NCI-H526 treated with DMSO at 0.1 percent for 48 hours (cell line): ENCODE results near the gene FBXO8.
A peak's percentile ranks its signal among the peaks of the same experiment; 100 is the strongest.
"Not testable (repeated sequence)": the region's sequence is repeated elsewhere in the genome, so short reads cannot be mapped to it uniquely, and the experiment has no call there.

Experiments
- DNase-seq: peaks from one replicate; lab custom pipeline; 2025; lab: John Stamatoyannopoulos, UW

Gene FBXO8

DNA sequence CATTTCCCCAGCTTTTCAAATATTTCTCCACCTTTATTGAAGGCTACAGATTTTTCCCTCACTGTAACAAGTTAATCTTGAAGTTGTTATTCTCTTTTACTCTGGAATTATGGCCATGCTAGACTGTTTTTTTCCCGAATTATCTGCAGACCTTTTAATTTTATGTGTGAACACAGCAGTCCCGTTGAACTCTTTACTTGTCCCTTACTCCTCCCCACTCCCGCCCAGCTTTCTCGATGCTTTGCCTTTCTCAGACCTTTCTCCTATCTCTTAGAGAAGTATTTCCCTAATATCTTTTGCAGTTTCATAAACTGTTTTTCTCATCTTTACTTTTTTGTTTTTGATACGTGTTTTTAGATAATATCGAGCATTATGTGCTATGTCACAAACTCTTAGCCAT lies 1.0 kb upstream of the FBXO8 start:
- DNase-seq: no peak

GRCh38 chr4:174282836-174283506 lies 496 bp downstream of the FBXO8 start:
- DNase-seq: peak; percentile 81

DNA sequence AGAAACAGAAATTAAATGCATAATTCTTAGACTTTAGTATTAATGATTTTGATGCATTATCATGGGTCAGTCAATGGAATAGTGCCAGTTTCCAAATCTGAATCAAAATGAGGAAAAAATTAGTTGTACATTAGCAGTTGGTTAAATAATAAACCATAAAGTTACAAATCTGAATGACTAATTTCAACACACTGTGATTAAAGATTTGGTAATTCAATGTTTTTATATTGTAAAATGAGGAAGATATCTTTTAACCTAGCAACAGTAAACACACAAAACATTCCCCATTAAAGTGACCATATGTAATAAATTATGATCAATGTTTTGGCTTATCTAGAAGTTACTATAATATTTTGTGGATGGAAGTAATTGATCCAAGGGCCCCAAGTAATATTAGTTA lies 1.6 kb downstream of the FBXO8 start:
- no peak for DNase-seq

DNA sequence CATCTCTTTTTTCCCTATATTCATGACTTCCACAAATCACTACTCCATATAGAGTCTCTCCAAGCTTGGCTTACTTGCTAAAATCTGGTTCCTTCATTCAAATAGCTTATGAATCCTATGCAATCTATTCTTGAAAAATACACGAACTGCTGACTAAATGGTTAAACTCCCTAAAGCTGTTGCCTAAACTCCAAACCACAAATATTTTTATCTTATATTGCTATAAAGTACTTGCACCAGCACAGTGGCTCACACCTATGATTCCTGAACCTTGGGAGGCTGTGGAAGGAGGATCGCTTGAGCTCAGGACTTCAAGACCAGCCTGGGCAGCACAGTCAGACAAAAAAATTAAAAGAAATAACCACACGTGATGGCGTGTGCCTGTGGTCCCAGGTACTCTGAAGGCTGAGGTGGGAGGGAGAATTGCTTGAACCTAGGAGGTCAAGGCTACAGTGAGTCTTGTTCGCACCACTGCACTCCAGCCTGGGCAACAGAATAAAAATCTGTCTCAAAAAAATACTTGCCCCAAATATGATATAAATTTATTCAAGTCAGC lies 2.2 kb downstream of the FBXO8 start:
- no peak for DNase-seq

- no peak for DNase-seq
These were observed 3.9 kb downstream of the FBXO8 start for GRCh38 chr4:174279433-174280155.

GRCh38 chr4:174278467-174278866 lies 5.0 kb downstream of the FBXO8 start:
- no peak for DNase-seq

DNA sequence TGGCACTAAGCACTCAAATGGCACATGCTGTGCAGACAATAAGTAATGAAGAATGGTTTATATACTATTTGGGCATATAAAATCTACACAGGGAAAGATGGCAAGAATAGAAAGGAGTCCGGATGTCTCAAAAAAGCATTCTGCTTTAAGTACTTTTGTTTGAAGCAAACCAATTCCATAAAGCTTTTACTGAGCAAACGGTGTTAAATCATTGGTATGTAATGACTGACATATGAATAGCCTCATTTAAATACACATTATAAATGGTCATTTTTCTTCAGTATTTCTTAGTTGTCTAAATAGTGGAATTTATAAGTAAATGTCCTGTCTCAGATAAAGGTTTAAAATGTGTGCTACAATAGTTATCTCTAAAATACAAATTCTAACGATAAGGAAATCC lies 6.0 kb downstream of the FBXO8 start:
- DNase-seq: no peak

DNA sequence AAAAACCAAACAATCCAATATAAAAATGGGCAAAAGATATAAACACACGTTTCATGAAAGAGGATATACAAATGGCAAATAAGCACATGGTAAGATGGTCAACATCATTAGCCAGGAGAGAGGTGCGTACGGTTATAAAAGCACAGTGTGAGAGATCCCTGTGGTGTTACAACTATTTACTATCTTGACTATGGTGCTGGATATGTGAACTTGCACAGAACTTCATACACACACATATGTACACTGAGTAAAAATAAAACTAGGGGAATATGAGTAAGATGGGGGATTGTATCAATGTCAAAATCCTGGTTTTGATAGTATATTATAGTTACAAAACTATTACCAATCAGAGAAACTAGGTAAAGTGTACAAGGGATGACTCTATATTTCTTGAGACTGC lies 8.4 kb downstream of the FBXO8 start:
- DNase-seq: no peak

DNA sequence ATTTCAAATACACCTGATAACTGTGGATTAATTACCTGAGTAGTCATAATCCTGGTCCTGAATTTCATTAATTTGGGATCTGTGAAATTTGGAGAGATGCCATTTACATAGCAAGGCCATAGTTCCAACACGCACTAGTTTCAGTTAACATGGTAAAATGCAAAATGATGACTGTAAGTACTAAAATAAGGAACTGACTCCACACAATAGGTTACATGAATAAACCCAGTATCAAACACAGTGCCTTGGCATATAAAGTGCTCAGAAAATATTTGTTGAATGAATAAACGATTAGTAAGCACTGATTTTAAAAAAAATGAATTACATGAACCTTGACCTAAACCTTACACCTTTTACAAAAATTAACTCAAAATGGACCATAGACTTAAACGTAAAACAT lies 9.0 kb downstream of the FBXO8 start:
- DNase-seq: no peak

DNA sequence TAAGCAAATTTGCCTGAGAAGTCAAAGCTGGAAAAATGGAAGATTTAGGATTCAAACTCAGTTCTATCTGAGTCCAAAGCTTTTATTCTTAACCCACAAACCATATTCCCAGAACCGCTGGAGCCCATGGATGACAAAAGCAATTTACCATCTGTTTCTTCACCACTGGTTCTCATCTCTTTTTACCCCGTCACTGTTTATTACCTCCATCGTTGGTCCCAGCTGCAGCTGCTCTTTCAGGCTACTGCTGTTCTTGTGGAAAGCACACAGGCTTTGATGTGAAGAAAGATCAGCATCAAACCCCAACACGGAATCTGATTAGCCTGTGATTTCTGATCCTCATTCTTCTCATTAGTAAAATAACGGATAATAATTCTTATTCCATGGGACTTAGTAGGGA lies 9.5 kb downstream of the FBXO8 start:
- no peak for DNase-seq

DNA sequence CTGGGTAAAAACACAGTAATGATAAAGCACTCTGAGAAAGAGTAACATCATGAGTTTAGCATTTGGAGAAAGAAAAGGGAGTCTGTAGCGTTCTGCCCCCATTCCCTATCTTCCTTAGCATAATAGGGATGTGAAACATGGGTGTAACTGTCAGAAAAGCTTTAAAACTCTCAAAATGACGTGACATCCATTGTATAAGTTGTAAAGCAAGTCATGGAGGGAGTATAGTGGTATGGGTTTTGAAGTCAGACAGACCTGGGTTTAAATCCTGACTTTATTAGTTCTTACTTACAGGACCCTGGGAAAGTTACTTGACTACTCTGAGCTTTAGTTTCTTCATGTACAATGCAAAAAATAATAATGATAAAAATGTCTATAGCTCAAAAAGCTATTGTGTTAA lies 17.1 kb downstream of the FBXO8 start:
- no peak for DNase-seq

DNA sequence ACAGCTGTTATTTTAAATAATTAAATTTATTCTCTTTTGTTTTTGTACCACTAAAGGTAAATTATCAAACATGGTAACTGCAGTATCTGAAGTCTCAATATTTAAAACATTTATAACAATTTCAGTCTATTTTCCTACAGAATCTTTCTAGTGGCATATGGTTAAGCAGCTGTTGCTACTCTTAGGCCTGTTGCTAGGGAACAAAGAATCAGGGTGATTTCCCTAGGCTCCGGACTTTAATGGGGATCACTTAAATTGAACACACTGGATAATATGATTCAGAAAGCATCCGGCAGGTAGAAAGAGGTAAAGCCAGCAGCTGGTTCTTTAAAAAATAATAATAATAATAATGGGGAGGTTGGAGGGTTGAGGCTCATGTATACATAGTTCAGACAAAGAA lies 17.6 kb downstream of the FBXO8 start:
- DNase-seq: no peak

DNA sequence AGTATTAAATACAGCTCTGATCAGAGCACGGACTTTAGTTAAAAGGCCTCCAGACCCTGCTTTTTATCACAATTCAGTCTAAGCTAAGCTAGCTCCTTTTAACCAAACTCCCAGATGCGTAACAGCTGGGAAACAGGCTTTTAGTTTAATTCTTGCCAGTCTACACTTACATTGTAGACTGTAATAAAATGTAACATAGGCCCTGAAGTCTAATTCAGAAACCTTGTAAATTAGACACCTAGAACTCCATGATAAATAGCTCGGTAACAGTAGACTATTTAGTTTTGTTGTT lies 20.1 kb downstream of the FBXO8 start:
- DNase-seq: no peak

DNA sequence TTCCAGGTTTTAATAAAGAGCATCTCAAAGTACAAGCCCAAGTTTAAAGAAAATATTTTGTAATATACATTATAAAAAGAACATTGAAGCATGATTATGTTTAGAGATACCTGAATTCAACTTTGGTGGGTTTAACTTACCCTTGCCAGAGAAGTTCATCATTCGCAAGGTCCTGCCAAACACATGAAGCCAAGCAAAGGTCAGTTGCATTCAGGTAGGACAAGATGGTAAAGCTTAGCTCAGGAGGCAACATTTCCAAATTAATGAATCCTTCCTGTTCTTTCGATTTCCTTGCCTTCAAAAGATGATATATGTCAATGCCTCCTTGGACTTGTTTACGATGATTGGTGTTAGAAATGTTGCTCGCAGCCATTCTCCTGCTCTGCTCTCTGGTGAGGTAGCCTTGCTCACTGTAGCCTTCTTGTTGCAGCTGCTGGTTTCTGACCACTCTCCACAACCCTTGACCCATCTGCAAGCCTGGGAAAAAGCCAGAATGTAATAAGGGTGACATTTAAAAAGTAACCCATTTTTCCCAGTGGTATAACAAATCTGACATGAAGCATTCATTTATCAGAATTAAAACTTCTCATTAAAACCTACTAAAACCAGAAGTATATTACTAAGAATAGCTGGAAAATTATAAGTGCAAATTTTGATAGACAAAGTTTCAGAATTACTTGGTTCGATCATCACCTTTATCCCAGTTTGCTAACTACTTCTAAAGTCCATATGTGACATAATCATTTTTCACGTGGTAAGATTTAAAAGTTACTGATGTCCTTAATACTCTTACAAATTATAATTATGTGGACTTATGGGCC lies 20.6 kb downstream of the FBXO8 start:
- no peak for DNase-seq

GRCh38 chr4:174261432-174261831 lies 22.0 kb downstream of the FBXO8 start:
- not testable (repeated sequence) for DNase-seq

- no peak for DNase-seq
These were observed 23.4 kb downstream of the FBXO8 start for GRCh38 chr4:174260099-174260498.

- DNase-seq: no peak
These were observed 23.9 kb downstream of the FBXO8 start for GRCh38 chr4:174259580-174259979.

- no peak for DNase-seq
These were observed 27.2 kb downstream of the FBXO8 start for GRCh38 chr4:174256277-174256713.

DNA sequence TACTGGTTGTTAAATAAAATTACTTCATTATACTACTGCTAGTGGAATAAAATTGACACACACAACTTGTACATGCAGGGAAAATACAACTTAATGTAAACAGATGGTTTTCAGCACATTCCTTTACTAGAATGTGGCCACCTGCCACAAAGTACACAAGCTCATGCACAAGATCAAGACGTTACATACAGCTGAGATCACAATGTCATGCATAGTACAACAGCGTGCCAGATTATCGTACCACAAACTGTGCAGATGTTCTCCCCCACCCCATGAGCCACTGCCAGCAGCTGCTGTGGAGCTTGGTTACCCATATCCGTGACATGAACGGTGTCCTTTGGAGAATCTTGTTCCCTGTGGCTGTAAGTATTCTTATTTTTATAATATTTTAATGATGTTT lies 27.7 kb downstream of the FBXO8 start:
- no peak for DNase-seq

DNA sequence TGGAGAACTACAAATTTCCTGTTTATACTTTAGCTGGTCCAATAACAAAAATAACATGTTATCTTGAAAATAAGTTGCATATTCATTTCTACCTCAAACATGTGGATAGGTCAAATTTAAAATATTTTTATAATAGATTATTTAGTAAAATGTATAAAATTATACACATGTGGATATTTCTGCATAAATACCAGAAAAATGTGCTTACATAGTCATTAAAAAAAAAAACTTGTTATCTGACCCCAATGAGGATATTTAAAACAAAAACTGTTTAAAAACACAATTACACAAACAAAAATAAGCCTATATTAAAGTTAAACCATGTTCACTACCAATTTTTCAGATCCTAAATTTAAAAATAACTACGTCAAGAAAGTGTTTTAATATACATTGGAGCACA lies 28.1 kb downstream of the FBXO8 start:
- DNase-seq: no peak

DNA sequence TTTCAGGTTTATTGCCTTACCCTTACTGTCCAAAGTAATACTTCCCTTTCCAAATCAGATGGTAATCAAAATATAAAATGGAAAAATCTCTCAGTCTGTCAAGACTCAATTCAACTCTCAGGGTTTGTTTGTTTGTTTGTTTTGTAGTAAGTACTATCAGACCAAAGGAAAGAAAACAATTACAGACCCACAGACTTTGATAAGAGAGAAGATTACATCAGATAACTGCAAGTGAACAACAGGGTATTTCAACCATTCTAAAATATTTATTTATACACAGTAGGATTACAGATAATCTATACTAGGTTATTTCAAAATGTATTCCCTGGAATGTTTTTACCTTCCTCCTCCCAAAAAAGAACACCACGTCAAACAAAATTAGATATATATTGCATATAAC lies 28.9 kb downstream of the FBXO8 start:
- no peak for DNase-seq

DNA sequence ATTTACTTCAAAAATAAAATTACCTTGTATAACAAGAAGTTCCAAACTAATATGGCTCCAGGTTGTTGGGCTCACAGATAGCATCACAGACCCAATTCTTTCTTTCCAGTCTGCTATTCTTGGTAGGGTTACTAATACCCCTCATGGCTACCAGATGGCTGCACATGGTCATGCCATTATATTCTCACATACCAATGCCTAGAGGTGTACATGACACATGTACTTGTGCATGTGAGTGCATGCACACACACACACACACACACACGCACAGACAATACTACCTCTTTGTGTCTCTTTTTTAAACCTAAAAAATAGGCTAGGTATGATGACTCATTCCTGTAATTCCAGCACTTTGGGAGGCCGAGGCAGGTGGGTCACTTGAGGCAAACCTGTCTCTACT lies 31.1 kb downstream of the FBXO8 start:
- no peak for DNase-seq

GRCh38 chr4:174248407-174248806 lies 35.1 kb downstream of the FBXO8 start:
- no peak for DNase-seq
